ENCODE data around the gene HOXB9.

- no peak for TF ChIP-seq CTCF (IDR thresholded peaks at IDR 0.05; ENCODE audit: insufficient read depth, low read length, poor library complexity, severe bottlenecking)
- TF ChIP-seq EZH2phosphoT487 (conservative IDR thresholded peaks at IDR 0.05; ENCODE audit: low read length) = no peak
Observed at GRCh38 chr17:48646183-48647102, 20.3 kb upstream of the HOXB9 start.

All from SU-DHL-6 (cell line).